Ishikawa (cell line): ENCODE data around the gene DAG1.

ENCODE experiments used
- CEBPB ChIP-seq: IDR thresholded peaks from 2 replicates; pipeline ENCODE4 v1.6.1; 2012
- EGR1 ChIP-seq: IDR thresholded peaks from 2 replicates; pipeline ENCODE4 v1.6.1; 2012
- EP300 ChIP-seq: IDR thresholded peaks from 2 replicates; pipeline ENCODE4 v1.6.1; 2012; ENCODE audit warnings: borderline replicate concordance
- RAD21 ChIP-seq: IDR thresholded peaks from 2 replicates; pipeline ENCODE4 v1.6.1; 2012; ENCODE audit warnings: low read depth
- YY1 ChIP-seq: IDR thresholded peaks from 2 replicates; pipeline ENCODE4 v1.6.1; 2012; ENCODE audit warnings: low read depth
- TF ChIP-seq, protein P1 (sequence below): IDR thresholded peaks from 2 replicates; pipeline ENCODE4 v1.6.1; 2012; ENCODE audit warnings: low read depth, mild to moderate bottlenecking
- TF ChIP-seq, protein P2 (sequence below): IDR thresholded peaks from 2 replicates; pipeline ENCODE4 v1.6.1; 2012
- TF ChIP-seq, protein P3 (sequence below): IDR thresholded peaks from 2 replicates; pipeline ENCODE4 v1.6.1; 2012

DNA sequence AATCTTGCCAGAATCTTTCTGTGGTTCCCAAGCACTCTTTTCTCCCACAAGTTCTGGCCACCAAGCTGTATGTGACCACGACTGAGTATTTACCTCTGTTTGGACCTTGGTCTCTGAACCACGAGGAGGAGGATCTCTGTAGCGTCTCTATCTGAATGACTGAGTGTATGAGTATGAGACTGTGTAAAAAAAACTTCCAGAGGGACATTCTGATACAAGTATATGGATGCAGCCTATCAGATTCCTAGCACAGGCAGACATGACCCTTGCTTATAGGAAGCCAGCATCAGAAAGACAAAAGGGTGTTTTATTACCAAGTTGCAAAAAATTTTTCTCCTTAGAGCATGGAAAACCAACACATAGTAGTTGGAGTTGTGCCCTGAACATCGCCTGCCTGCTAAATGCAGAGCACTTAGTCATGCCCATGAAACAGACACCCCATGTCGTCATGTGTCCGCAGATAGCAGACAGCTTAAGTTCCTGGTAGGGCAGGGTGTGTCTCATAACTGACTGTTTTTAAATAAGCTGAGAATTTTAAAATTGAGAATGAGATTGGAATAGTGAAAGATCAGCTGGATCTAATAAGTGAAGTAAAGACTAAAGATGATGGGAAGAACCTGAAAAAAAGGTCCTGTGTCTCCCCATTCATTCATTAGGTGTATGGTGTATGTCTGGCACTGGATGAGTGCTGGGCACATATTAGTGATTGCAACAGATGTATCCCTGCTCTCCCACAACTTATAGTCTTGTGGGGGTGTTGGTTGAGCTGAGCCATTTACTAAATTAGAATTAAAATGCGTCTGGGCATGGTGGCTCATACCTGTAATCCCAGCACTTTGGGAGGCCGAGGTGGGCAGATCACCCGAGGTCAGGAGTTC, 30.9 kb downstream of the DAG1 start:
- TF ChIP-seq EP300, result no peak
- TF ChIP-seq, protein P1, sequence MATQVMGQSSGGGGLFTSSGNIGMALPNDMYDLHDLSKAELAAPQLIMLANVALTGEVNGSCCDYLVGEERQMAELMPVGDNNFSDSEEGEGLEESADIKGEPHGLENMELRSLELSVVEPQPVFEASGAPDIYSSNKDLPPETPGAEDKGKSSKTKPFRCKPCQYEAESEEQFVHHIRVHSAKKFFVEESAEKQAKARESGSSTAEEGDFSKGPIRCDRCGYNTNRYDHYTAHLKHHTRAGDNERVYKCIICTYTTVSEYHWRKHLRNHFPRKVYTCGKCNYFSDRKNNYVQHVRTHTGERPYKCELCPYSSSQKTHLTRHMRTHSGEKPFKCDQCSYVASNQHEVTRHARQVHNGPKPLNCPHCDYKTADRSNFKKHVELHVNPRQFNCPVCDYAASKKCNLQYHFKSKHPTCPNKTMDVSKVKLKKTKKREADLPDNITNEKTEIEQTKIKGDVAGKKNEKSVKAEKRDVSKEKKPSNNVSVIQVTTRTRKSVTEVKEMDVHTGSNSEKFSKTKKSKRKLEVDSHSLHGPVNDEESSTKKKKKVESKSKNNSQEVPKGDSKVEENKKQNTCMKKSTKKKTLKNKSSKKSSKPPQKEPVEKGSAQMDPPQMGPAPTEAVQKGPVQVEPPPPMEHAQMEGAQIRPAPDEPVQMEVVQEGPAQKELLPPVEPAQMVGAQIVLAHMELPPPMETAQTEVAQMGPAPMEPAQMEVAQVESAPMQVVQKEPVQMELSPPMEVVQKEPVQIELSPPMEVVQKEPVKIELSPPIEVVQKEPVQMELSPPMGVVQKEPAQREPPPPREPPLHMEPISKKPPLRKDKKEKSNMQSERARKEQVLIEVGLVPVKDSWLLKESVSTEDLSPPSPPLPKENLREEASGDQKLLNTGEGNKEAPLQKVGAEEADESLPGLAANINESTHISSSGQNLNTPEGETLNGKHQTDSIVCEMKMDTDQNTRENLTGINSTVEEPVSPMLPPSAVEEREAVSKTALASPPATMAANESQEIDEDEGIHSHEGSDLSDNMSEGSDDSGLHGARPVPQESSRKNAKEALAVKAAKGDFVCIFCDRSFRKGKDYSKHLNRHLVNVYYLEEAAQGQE, result no peak
- TF ChIP-seq EGR1, result no peak
- no peak for TF ChIP-seq RAD21
- TF ChIP-seq, protein P2, sequence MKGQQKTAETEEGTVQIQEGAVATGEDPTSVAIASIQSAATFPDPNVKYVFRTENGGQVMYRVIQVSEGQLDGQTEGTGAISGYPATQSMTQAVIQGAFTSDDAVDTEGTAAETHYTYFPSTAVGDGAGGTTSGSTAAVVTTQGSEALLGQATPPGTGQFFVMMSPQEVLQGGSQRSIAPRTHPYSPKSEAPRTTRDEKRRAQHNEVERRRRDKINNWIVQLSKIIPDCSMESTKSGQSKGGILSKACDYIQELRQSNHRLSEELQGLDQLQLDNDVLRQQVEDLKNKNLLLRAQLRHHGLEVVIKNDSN, result no peak
- no peak for TF ChIP-seq CEBPB
- TF ChIP-seq, protein P3, sequence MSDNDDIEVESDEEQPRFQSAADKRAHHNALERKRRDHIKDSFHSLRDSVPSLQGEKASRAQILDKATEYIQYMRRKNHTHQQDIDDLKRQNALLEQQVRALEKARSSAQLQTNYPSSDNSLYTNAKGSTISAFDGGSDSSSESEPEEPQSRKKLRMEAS, result no peak
- no peak for TF ChIP-seq YY1
